HG02884 (cell line): ENCODE results near the gene DYNLT2B.
"Not testable (repeated sequence)": the region's sequence is repeated elsewhere in the genome, so short reads cannot be mapped to it uniquely, and the experiment has no call there.

Experiments used
- ATAC-seq: cut with Tn5 transposase; IDR thresholded peaks from one replicate; pipeline ENCODE4 v1.9.1; 2021; ENCODE audit warnings: mild to moderate bottlenecking, moderate library complexity; ENCODE audit not compliant: unreplicated experiment

The DYNLT2B gene

DNA sequence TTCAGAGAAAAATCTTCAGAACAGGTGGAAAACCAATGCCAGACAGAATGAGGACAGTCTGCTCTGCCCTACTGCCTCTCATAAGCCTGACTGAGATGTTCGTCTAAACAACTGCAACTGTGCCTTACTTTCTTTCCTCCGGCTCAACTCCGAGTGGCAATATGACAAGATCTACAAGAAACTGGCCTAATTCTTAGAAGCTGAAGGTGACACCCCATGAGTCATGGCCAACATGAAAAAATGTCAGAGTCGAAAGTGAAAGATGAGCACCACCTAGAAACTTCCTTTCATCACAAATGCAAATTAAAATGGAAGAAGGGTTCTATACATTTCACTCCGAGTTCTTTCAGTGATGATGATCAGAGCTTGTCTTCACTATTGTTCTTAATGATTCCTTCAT, 43.5 kb downstream of the DYNLT2B start:
- peak; percentile 76 for ATAC-seq

DNA sequence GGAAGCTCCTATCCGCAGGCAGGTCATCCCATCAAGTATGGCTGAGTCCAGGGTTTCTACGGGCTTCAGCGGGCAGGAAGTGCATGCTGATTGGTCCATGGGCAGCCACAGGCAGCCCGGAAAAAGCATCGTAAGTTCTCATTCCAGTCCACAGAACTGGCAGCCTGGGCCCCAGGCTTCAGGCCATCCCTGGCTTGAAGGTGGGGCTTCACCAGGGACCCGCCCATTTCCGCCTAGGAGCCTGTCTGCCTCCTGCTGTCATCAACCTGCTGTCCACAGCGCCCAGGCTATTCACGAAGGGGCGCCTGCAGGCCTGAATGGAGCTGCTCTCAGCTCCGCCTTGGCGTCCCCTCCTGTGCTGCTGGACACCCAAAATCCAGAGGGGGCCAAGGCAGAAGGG, 44.4 kb downstream of the DYNLT2B start:
- no peak for ATAC-seq

DNA sequence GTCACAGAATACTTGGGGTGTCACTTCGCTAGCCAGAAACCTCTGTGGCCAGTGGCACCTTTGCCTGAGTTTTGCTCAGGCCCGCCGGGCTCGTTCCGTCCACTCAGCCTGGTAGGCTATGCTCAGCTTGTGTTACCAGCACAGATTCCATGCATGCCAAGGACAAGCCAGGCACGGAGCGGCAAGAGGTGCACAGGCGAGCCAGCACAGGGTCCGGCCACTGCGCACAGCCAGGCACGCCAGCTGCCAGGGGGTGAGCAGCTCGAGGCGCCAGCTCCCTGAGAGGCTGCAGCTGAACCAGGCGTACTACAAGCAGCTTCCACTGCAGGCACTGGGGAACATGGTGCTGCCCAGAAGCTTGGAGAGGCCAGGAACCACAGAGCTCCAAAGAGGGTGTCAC, 45.2 kb downstream of the DYNLT2B start:
- no peak for ATAC-seq

DNA sequence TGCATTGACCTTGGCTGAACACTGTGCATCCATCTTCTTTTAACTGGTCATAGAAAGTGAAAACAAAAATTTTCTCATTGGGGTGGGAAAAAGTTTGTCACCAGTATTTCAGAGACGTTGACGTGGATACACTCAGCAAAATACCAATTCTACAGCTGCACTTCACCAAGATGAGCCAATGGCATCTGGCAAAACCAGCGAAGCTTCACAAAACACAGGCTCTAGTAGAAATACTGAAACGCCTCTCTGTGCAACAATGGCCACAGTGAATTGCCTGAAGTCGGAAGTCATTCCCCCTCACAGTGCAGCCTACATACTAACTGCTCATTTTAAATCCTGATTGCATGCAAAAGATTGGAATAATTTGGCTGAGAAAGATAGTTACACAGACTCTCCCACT, 47.5 kb downstream of the DYNLT2B start:
- ATAC-seq = no peak

DNA sequence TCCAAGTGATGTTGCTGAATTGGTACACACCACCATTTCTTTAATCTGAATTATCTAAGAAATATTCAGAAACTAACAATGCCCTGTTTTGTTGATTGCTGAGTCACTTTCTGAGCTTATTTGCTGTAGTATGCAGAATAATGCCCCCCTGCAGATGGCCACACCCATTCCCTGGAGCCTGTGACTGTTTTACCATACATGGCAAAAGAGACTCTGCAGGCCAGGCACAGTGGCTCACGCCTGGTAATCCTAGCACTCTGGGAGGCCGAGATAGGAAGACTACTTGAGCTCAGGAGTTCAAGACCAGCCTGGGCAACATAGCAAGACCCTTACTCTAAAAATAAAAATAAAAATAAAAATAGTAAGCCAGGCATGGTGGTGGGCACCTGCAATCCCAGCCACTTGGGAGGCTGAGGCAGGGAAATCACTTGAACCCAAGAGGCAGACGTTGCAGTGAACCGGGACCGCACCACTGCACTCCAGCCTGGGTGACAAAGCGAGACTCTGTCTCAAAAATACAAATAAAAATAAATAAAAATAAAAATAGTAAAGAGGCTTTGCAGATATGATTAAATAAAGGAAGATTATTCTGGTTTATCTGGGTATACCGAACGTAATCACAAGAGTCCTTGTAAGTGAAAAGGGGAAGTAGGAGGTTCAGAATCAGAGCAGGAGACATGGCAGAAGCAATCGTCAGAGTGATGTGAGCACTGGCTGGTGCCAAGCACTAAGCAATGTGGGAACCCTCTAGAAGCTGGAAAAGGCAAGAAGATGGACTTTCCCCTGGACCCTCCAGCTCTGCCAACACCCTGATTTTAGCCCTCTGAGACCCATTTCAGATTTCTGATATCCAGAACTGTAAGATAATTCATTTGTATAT, 49.5 kb downstream of the DYNLT2B start:
- no peak for ATAC-seq

DNA sequence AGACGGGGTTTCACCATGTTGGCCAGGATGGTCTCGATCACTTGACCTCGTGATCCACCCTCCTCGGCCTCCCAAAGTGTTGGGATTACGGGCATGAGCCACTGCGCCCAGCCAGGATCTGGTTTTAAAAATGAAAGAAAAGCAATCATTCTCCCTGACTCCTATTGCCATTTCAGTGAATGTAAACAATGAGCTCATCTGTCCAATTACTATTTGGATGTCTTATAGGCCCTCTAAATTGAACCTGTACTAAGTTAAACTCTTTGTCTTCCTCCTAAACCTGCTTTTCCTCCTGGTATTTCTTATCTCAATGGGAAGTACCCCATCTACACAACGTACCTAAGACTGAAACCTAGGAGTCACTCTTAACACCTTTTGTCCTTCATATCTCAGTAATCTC, 54.2 kb downstream of the DYNLT2B start:
- ATAC-seq = no peak

DNA sequence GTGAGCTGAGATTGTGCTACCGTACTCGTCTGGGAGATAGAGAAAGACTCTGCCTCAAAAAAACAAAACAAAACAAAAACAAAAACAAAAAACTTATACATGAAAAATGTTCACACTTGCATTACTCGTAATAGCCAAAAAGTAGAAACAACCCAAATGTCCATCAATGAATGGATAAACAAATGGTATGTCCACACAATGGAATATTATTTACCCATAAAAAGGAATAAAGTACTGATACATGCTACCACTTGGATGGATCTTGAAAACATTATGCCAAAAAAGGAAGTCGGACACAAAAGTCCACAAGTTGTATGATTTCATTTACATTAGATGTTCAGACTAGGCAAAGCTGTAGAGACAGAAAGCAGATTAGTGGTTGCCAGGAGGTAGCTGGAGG, 57.3 kb downstream of the DYNLT2B start:
- no peak for ATAC-seq

DNA sequence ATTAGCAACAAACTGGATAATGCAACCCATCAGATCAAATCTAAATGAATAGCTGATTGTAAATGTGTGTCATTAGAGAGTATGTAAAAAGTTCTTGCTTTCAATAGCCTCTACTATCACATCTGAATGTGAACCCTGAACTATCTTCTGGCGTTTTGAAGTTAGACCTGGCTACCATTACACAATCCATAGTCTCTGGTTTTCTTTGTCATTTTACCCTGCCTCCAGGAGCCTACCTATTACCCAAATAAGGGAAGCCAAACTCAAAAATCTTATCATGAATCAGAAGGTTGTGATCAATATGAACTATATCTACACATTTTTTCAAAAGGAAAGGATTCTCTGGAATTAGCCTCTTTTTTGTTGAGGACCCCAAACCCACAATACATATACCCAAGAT, 62.3 kb downstream of the DYNLT2B start:
- ATAC-seq = no peak

DNA sequence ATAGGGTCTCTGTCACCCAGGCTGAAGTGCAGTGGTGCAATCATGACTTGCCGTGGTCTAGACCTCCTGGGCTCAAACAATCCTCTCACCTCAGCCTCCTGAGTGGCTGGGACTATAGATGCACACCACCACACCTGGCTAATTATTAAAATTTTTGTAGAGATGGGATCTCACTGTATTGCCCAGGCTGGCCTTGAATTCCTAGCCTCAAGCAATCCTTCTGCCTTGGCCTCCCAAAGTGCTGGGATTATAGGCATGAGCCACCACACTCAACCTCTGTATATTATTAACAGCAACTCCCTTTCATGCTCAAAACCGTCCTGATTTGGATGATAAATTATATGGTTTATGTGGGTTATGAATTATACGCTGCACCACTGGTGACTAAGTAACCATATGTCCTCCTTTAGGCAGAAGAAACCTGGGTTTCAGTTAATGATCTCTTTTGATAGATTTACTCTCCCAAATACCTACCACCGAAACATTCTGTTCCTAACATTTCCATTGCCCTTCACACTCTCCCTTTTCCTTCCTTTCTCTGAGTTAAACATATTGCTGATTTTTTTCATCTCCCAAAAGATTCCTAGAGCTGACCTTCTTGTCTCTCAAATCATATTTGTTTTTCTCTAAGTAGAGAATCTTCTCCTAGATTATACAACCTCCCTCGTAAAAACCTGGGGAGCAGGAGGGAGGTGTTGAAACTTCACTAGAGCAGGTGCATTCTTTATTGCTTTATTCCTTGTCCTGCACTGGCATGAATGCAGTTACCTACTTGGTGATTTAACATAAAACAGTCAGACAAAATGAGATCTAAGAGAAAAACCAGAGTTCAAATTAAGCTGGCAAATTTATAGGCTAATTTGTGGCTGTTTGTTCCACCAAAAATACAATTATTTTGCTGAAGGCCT, 63.4 kb downstream of the DYNLT2B start:
- no peak for ATAC-seq

DNA sequence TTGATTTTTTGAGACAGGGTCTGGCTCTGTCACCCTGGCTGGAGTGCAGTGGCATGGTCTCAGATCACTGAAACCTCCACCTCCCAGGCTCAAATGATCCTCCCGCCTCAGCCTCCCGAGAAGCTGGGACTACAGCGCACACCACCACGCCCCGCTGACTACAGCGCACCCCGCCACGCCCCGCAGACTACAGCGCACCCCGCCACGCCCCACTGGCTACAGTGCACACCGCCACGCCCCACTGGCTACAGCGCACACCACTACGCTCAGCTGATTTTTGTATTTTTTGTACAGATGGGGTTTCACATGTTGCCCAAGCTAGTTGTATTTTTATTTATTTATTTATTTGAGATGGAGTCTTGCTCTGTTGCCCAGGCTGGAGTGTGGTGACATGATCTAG, 66.1 kb downstream of the DYNLT2B start:
- ATAC-seq = no peak

DNA sequence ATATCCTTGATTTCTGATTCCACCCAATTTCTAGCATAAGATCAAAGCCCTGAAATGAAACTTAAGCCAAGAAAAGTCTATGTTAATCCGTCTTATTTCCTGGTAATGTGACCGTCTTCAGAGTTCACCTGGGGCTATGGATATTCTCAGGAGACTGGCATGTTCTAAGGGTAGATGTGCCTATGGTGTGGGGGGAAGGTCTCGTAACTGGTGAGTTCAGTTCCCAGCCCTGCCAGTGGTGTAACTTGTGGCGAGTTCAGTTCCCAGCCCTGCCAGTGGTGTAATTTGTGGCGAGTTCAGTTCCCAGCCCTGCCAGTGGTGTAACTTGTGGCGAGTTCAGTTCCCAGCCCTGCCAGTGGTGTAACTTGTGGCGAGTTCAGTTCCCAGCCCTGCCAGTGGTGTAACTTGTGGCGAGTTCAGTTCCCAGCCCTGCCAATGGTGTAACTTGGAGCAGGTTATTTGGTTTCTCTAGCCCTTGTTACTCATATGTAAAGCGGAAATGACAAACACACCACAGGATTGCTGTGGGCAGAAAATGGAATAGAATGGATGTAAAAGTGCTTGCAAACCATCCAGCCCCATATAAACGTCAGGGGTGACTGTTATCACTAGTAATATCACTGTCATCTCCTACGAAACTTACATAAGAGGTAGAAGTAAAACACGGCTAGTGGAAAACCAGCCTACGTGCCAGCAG, 71.3 kb downstream of the DYNLT2B start:
- ATAC-seq = no peak

DNA sequence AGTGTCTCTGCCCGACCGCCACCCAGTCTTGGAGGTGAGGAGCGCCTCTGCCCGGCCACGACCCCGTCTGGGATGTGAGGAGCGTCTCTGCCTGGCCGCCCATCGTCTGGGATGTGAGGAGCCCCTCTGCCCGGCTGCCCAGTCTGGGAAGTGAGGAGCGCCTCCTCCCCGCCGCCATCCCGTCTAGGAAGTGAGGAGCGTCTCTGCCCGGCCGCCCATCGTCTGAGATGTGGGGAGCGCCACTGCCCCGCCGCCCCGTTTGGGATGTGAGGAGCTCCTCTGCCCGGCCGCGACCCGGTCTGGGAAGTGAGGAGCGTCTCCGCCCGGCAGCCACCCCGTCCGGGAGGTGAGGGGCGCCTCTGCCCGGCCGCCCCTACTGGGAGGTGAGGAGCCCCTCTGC, 73.9 kb downstream of the DYNLT2B start:
- ATAC-seq = not testable (repeated sequence)

DNA sequence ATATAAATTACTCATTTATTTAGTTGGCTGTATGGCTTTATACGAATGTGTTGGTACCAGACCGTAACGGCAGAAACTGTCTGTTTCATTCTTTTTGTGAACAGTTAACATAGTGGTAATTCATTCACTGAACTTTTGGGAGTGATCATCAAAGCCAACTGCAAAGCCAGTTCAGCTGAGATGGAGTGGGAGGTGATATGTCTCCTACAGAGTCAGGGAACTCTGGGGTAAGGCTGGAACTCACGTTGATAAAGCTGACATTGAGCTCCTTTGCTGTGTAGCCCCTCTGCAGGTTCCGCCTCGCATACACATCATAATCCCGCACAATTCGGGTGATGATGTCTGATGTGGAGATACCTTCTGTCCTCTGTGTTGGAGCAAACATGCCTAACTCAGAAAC, 76.3 kb downstream of the DYNLT2B start:
- ATAC-seq = no peak
